Measurements from ENCODE around the gene ERBB4. TPM values are rescaled to one million over a fixed set of nuclear protein-coding genes. Genes with fewer than 3 reads are reported as not detected.

ERBB4 gene
- total RNA-seq (2022; extraction: Qiagen RNA extraction): not detected in 5 replicates

DNA sequence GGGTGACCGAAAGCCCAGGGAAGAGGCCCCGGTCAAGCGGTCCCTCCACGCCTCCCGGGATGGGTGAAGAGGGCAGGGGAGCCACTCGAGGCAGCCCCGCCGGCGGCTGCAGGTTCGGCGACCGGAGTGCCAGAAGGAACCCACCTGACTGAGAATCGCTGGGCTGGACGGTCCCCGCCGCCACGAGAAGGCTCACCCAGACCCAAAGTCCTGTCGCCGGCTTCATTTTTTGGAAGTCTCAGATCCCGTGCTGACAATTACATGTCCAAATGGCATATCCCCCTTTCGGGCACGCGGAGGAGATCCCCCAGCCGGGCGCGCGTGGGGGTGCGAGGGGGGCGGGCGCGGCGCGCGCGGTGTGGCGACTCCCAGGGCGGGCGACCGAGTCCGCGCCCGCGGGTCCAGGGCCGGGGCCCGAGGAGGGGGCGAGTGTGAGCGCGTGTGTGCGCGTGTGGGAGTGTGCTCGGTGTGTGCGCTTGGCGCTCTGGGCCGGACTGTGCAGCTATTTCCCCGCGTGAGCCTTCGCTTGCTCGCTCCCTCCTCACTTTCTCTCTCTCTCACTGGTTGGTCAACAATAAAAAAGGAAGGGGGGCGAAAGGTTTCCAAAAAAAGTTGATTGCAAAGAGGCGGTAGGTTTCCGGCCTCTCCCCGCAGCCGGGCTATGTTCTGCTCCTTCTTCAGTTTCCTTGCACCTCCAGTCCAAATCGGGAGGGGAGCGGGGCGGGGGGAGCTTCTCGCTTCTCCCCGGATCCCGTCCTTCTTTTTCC is at the start of gene ERBB4:
TSS of gene ERBB4 (minus strand) at position 498 of the 767 bp plus-strand sequence. CDS start at position 226, 272 bp downstream.

Measured in A549 treated with Mapracorat at 1 μM for 4 hours (cell line).